ENCODE results near the gene KRTAP3-1. TPM values are rescaled to one million over a fixed set of nuclear protein-coding genes. Genes with fewer than 3 reads are reported as not detected.

The KRTAP3-1 gene
- total RNA-seq, 1 experiment from 2014 or later: not detected

GRCh38 chr17:41010441-41010840 lies 1.5 kb upstream of the KRTAP3-1 start:
- H3K27me3 ChIP-seq (ENCODE audit: insufficient read depth, low read length): no peaks in the 10 kb centered on the region
- CTCF ChIA-PET: no interaction called here
- peaks cover 0 to 6% of the 10 kb centered on the region in 2 experiments; a peak in 1 of 4 replicates for H3K4me1 ChIP-seq (ENCODE audit: control insufficient read depth in 1 of 2, insufficient read depth in 2 of 2, low read length in 2 of 2)
- H3K79me2 ChIP-seq (ENCODE audit: insufficient read depth, low read length): no peaks in the 10 kb centered on the region
- DNase-seq (ENCODE audit: low read depth, low spot score) (no peak), ATAC-seq (no peak)
- intact Hi-C loops (cut with micrococcal nuclease): no loop called here
- TF ChIP-seq EGR1 (IDR thresholded peaks at IDR 0.05; ENCODE audit: low read depth): no peak
- no peak for TF ChIP-seq JUND (IDR thresholded peaks at IDR 0.05)
- no peak for TF ChIP-seq CEBPB (IDR thresholded peaks at IDR 0.05; ENCODE audit: low read depth)
- TF ChIP-seq ATF3 (IDR thresholded peaks at IDR 0.05): no peak
- TF ChIP-seq YY1 (IDR thresholded peaks at IDR 0.05; ENCODE audit: extremely low read depth, insufficient replicate concordance, low read depth, low read length): no peak
- no peak for TF ChIP-seq POLR2AphosphoS5 (IDR thresholded peaks at IDR 0.05; ENCODE audit: low read depth, low read length)
- TF ChIP-seq POLR2A (IDR thresholded peaks at IDR 0.05; ENCODE audit: borderline replicate concordance, extremely low read depth, insufficient read depth, insufficient read length): no peak
- no peak for TF ChIP-seq SP1 (IDR thresholded peaks at IDR 0.05; ENCODE audit: low read depth)
- no peak for TF ChIP-seq CBX3 (IDR thresholded peaks at IDR 0.05; ENCODE audit: low read depth)
- POLR2A ChIA-PET: no interaction called here
- RAD21 ChIA-PET (ENCODE audit: low non-redundant PET in 1 of 2, low total read pairs in 2 of 2, uncharacterized antibody in 2 of 2, unreplicated experiment in 2 of 2): no interaction called here
- no peaks in the 10 kb centered on the region for H3K36me3 ChIP-seq (ENCODE audit: control insufficient read depth in 1 of 2, insufficient read depth in 2 of 2, low read length in 2 of 2)
- BruUV-seq (replicated peaks): no TSS peak
- no peak overlapping the region for H3K4me2 ChIP-seq (ENCODE audit: low read length)
- H3K27ac ChIP-seq (ENCODE audit: low read depth, low read length): no peak overlapping the region
- no peaks in the 10 kb centered on the region for H4K20me1 ChIP-seq (ENCODE audit: insufficient read depth)
- no peak overlapping the region for H3K4me3 ChIP-seq (replicated peaks in 1 of 2; ENCODE audit: low read depth in 1 of 2, low read length in 2 of 2)
- no peak overlapping the region for H3K9ac ChIP-seq (ENCODE audit: low read length)
- H2AFZ ChIP-seq (ENCODE audit: low read depth, low read length, poor library complexity, severe bottlenecking): no peak overlapping the region
- H3K9me3 ChIP-seq (ENCODE audit: control insufficient read depth in 1 of 2, insufficient read depth in 1 of 2, low read depth in 1 of 2, low read length in 2 of 2): no peaks in the 10 kb centered on the region
- no peaks in the 10 kb centered on the region for H3K9me2 ChIP-seq (ENCODE audit: insufficient read depth)

- H3K27me3 ChIP-seq (ENCODE audit: insufficient read depth, low read length): no peaks in the 10 kb centered on the region
- no peaks in the 10 kb centered on the region for H3K9me2 ChIP-seq (ENCODE audit: insufficient read depth)
- H3K36me3 ChIP-seq (ENCODE audit: control insufficient read depth in 1 of 2, insufficient read depth in 2 of 2, low read length in 2 of 2): no peaks in the 10 kb centered on the region
- CTCF ChIA-PET: interaction anchor here (0.6 kb wide), 1 partner anchor 486 kb away, joined by 3 read pairs; no protein-coding TSS in a partner anchor
- no peak overlapping the region for H2AFZ ChIP-seq (ENCODE audit: low read depth, low read length, poor library complexity, severe bottlenecking)
- POLR2A ChIA-PET: no interaction called here
- no peak overlapping the region for H3K4me3 ChIP-seq (replicated peaks in 1 of 2; ENCODE audit: low read depth in 1 of 2, low read length in 2 of 2)
- RAD21 ChIA-PET (ENCODE audit: low non-redundant PET in 1 of 2, low total read pairs in 2 of 2, uncharacterized antibody in 2 of 2, unreplicated experiment in 2 of 2): no interaction called here
- H3K9me3 ChIP-seq (ENCODE audit: control insufficient read depth in 1 of 2, insufficient read depth in 1 of 2, low read depth in 1 of 2, low read length in 2 of 2): no peaks in the 10 kb centered on the region
- ATAC-seq (no peak), DNase-seq (ENCODE audit: low read depth, low spot score) (no peak)
- H4K20me1 ChIP-seq (ENCODE audit: insufficient read depth): no peaks in the 10 kb centered on the region
- H3K9ac ChIP-seq (ENCODE audit: low read length): no peak overlapping the region
- no TSS peak for BruUV-seq (replicated peaks)
- intact Hi-C loops (cut with micrococcal nuclease): no loop called here
- H3K4me2 ChIP-seq (ENCODE audit: low read length): no peak overlapping the region
- H3K79me2 ChIP-seq (ENCODE audit: insufficient read depth, low read length): no peaks in the 10 kb centered on the region
- H3K4me1 ChIP-seq (ENCODE audit: control insufficient read depth in 1 of 2, insufficient read depth in 2 of 2, low read length in 2 of 2): peaks cover 0 to 6% of the 10 kb centered on the region in 2 experiments; a peak in 1 of 4 replicates
- no peak overlapping the region for H3K27ac ChIP-seq (ENCODE audit: low read depth, low read length)
- TF ChIP-seq YY1 (IDR thresholded peaks at IDR 0.05; ENCODE audit: extremely low read depth, insufficient replicate concordance, low read depth, low read length): no peak
- TF ChIP-seq EZH2 (IDR thresholded peaks at IDR 0.05): no peak
- no peak for TF ChIP-seq ZBTB33 (IDR thresholded peaks at IDR 0.05; ENCODE audit: extremely low read depth, insufficient replicate concordance, low read length)
- no peak for TF ChIP-seq ZNF274 (IDR thresholded peaks at IDR 0.05; ENCODE audit: low read depth, low read length)
- no peak for TF ChIP-seq ATF3 (IDR thresholded peaks at IDR 0.05)
- no peak for TF ChIP-seq ZFX (IDR thresholded peaks at IDR 0.05)
- no peak for TF ChIP-seq EGR1 (IDR thresholded peaks at IDR 0.05; ENCODE audit: low read depth)
- TF ChIP-seq REST (IDR thresholded peaks at IDR 0.05; ENCODE audit: low read depth): no peak
These were observed 1.0 kb upstream of the KRTAP3-1 start for GRCh38 chr17:41009936-41010335.
